CD4-positive, CD25-positive, alpha-beta regulatory T cell (primary cell): ENCODE measurements around the gene FAXC. TPM values are rescaled to one million over a fixed set of nuclear protein-coding genes. Genes with fewer than 3 reads are reported as not detected.

ENCODE experiments used
- ATAC-seq, 2 donors: fragments of 150-1000 bp; cut with Tn5 transposase; one replicate each; pipeline ENCODE4 v1.10.0; 2021; ENCODE audit warnings: low read depth in 2 of 2, moderate number of reproducible peaks in 2 of 2, moderate library complexity in 1 of 2
- DNase-seq, 3 donors: peaks; one replicate each; pipeline versions ENCODE4 v3.0.0 to v3.0.0-alpha.2; 2012 to 2022; ENCODE audit warnings: mixed read lengths in 1 of 3
- H3K27ac ChIP-seq: one replicate; pipeline ENCODE4 v1.7.0; 2013; ENCODE audit warnings: mild to moderate bottlenecking, low read length; ENCODE audit not compliant: insufficient read depth, poor library complexity, severe bottlenecking
- H3K27me3 ChIP-seq: one replicate; pipeline ENCODE4 v1.7.0; 2013; ENCODE audit warnings: low read length; ENCODE audit not compliant: control insufficient read depth, insufficient read depth
- H3K36me3 ChIP-seq: one replicate; pipeline ENCODE4 v1.7.0; 2013; ENCODE audit warnings: mild to moderate bottlenecking, low read length, moderate library complexity; ENCODE audit not compliant: control insufficient read depth, insufficient read depth
- H3K4me1 ChIP-seq: 2 replicates; pipeline ENCODE4 v1.7.0; 2013; ENCODE audit warnings: mild to moderate bottlenecking, low read length; ENCODE audit not compliant: insufficient read depth, control insufficient read depth, poor library complexity, severe bottlenecking
- H3K4me3 ChIP-seq: one replicate; pipeline ENCODE4 v1.7.0; 2013; ENCODE audit warnings: low read depth, mild to moderate bottlenecking, low read length, moderate library complexity
- H3K9me3 ChIP-seq, 2 experiments: 1 replicate in 1 of 2; 2 replicates in 1 of 2; pipeline ENCODE4 v1.7.0; 2013; ENCODE audit warnings: low read length in 2 of 2, mild to moderate bottlenecking in 1 of 2, moderate library complexity in 1 of 2; ENCODE audit not compliant: control insufficient read depth in 2 of 2
- H3K27ac Mint-ChIP-seq, 3 donors: one replicate each; pipeline ENCODE4 v1.8.0; 2020 to 2022; ENCODE audit warnings: mild to moderate bottlenecking in 3 of 3, mixed read lengths in 3 of 3, moderate library complexity in 2 of 3
- H3K27me3 Mint-ChIP-seq: one replicate; pipeline ENCODE4 v1.8.0; 2022; ENCODE audit warnings: mild to moderate bottlenecking, mixed read lengths
- H3K36me3 Mint-ChIP-seq: one replicate; pipeline ENCODE4 v1.8.0; 2020; ENCODE audit warnings: mixed read lengths
- H3K4me1 Mint-ChIP-seq, 4 donors: one replicate each; pipeline ENCODE4 v1.8.0; 2020 to 2022; ENCODE audit warnings: mixed read lengths in 4 of 4, mild to moderate bottlenecking in 1 of 4
- H3K4me3 Mint-ChIP-seq, 4 donors: one replicate each; pipeline ENCODE4 v1.8.0; 2020 to 2022; ENCODE audit warnings: mild to moderate bottlenecking in 4 of 4, mixed read lengths in 4 of 4, moderate library complexity in 3 of 4
- H3K9me3 Mint-ChIP-seq, 7 donors: one replicate each; pipeline ENCODE4 v1.8.0; 2020 to 2022; ENCODE audit warnings: mixed read lengths in 7 of 7, mild to moderate bottlenecking in 3 of 7, moderate library complexity in 2 of 7
- polyA plus RNA-seq, 4 donors: library from polyadenylated mRNA; unstranded; fragments of 300-500 nt; fragmentation: Illumina TruSeq; gene quantifications; one replicate each; pipeline ENCODE4 v1.2.3, GENCODE V29; 2021
- total RNA-seq: library from RNA; stranded (reverse); gene quantifications from one replicate; pipeline ENCODE4 v1.2.3, GENCODE V29; 2022

FAXC gene
- total and polyA plus RNA-seq, 5 donors from 2014 or later = not detected

DNA sequence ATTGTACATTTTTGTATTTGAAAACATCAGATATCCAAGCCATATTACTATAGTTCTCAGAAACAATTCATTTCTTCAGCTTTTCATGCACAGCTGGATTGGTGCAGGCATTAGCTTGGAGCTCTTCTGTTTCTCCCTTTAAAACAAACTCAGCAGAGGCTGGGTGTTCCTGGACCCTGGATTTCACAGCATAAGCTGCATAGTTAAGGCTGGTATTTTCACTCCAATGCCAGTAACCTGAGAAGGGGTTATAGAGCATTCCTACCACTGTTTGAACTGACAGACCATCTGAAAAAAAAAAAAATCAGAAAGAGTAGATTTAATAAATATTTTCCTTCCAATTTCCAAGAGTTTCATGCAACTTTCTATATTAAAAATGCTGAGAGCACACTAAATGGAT is 20.1 kb upstream of the FAXC start:
- Histone ChIP-seq H3K4me1 (no peaks in the 10 kb centered on the region), H3K4me3 (no peak overlapping the region), H3K27ac (no peak overlapping the region), H3K27me3 (no peaks in the 10 kb centered on the region), H3K36me3 (no peaks in the 10 kb centered on the region), H3K9me3 (no peaks in the 10 kb centered on the region)
- no peaks in the 10 kb centered on the region for H3K4me1 Mint-ChIP-seq
- ATAC-seq (no peak), DNase-seq (no peak)
- H3K27ac Mint-ChIP-seq = no peak overlapping the region
- no peaks in the 10 kb centered on the region for H3K27me3 Mint-ChIP-seq
- H3K36me3 Mint-ChIP-seq = peaks cover 5% of the 10 kb centered on the region
- no peaks in the 10 kb centered on the region for H3K9me3 Mint-ChIP-seq
- no peak overlapping the region for H3K4me3 Mint-ChIP-seq

DNA sequence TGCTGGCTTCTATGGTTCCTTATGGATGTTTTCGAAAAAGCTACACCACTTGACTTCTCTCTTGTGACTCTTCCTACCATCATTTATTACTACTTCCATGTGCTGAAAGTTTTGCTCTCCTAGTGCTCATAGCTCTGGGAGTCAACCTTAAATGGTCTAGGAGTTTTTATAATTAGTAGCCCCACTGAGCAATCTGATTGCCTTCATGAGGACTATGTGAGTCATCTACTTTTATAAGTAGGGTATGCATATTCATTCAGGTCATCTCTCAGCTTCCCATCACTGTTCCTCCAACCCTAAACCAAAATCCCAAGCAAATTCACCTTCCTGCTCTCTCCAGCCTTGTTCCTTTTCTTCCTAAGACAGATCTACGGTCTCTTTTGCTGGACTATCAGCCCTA is 17.4 kb upstream of the FAXC start:
- Mint-ChIP-seq H3K36me3 (peaks cover 5% of the 10 kb centered on the region), H3K27me3 (no peaks in the 10 kb centered on the region), H3K4me3 (no peak overlapping the region), H3K27ac (no peak overlapping the region), H3K9me3 (no peaks in the 10 kb centered on the region), H3K4me1 (peaks cover 0 to 2% (median 0%) of the 10 kb centered on the region in 4 donors)
- Histone ChIP-seq H3K27me3 (no peaks in the 10 kb centered on the region), H3K27ac (no peak overlapping the region), H3K4me3 (no peak overlapping the region), H3K4me1 (no peaks in the 10 kb centered on the region), H3K36me3 (no peaks in the 10 kb centered on the region), H3K9me3 (no peaks in the 10 kb centered on the region)
- ATAC-seq (no peak), DNase-seq (no peak)

DNA sequence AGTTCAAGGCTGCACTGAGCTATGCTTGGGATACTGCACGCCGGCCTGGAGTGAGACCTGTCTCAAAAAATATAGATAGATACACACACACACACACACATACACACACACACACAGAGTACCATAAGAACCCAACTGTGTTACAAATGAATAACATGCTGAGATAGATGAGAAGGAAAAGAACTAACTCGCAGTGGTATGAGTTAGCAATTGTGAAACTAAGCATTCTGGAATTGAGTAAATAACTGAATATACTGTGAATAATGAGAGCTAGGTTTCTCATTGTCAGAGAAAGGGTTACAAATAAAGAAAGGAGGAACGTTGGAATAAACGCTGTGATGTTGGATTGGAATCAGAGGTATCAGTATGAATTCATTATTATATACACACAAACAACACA is 14.6 kb upstream of the FAXC start:
- H3K27me3 Mint-ChIP-seq = peaks cover 4% of the 10 kb centered on the region
- Histone ChIP-seq H3K9me3 (no peaks in the 10 kb centered on the region), H3K4me1 (no peaks in the 10 kb centered on the region), H3K27ac (no peak overlapping the region), H3K4me3 (no peak overlapping the region), H3K36me3 (no peaks in the 10 kb centered on the region), H3K27me3 (peaks cover 4% of the 10 kb centered on the region)
- no peak for DNase-seq
- H3K27ac Mint-ChIP-seq = no peak overlapping the region
- H3K9me3 Mint-ChIP-seq = no peaks in the 10 kb centered on the region
- peaks cover 0 to 2% (median 0%) of the 10 kb centered on the region in 4 donors for H3K4me1 Mint-ChIP-seq
- no peaks in the 10 kb centered on the region for H3K36me3 Mint-ChIP-seq
- ATAC-seq = no peak
- H3K4me3 Mint-ChIP-seq = no peak overlapping the region

DNA sequence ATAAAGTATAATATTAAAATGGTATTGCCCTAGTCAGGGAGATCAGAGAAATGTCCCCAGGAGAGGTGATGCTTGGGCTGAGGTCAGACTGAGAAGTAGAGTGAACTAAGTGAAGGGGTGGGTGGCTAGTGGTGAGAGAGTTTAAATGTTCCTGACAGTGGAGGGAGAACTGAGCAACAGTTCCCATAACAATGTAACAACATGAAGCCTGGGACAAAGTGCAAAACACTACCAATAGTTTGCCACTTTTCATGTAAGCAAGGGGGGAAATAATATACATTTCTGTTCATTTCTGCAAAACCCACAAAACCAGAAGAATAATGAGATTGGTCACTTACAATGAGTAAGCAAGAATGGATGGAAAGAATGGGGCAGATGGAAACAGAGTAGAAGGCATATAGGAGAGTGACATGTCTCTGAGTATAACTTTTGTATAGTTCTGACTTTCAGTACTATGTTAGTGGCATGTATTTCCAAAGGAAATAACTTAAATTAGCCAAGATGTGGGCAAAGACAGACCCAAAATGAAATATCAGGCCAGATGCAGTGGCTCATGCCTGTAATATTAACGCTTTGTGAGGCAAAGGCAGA is 13.3 kb upstream of the FAXC start:
- H3K9me3 ChIP-seq = no peaks in the 10 kb centered on the region
- ATAC-seq (no peak), DNase-seq (no peak)
- H3K27ac Mint-ChIP-seq = no peak overlapping the region
- peaks cover 0 to 2% (median 0%) of the 10 kb centered on the region in 4 donors for H3K4me1 Mint-ChIP-seq
- H3K9me3 Mint-ChIP-seq = no peaks in the 10 kb centered on the region
- no peak overlapping the region for H3K4me3 ChIP-seq
- no peaks in the 10 kb centered on the region for H3K4me1 ChIP-seq
- no peak overlapping the region for H3K4me3 Mint-ChIP-seq
- H3K36me3 ChIP-seq = no peaks in the 10 kb centered on the region
- peaks cover 8% of the 10 kb centered on the region for H3K27me3 ChIP-seq
- H3K27ac ChIP-seq = no peak overlapping the region
- H3K27me3 Mint-ChIP-seq = peaks cover 7% of the 10 kb centered on the region
- H3K36me3 Mint-ChIP-seq = no peaks in the 10 kb centered on the region

DNA sequence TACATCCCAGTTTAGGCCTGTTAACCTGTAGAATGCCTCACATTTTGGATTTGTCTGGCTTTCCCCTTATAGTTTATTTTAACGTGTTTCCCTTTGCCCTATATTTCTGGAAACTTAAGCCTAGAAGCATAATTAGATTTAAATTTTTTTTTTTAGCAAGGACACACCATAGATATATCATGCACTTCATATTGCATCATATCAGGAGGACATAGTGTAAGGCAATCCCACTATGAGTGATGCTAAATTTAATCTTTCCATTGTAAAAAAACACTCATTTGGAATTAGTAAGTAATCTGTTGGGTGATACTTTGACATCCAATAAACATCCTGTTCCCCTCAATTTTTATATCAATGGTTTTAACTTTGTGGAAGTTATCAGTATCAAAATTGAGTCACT is 10.3 kb upstream of the FAXC start:
- no peaks in the 10 kb centered on the region for H3K36me3 ChIP-seq
- Mint-ChIP-seq H3K27ac (no peak overlapping the region), H3K4me1 (peaks cover 0 to 2% (median 0%) of the 10 kb centered on the region in 4 donors), H3K27me3 (peaks cover 17% of the 10 kb centered on the region), H3K4me3 (no peak overlapping the region), H3K36me3 (no peaks in the 10 kb centered on the region), H3K9me3 (peaks cover 0 to 2% (median 0%) of the 10 kb centered on the region in 7 donors)
- no peak for DNase-seq
- no peak for ATAC-seq
- no peak overlapping the region for H3K27ac ChIP-seq
- no peaks in the 10 kb centered on the region for H3K9me3 ChIP-seq
- no peak overlapping the region for H3K4me3 ChIP-seq
- H3K27me3 ChIP-seq = peaks cover 15% of the 10 kb centered on the region
- H3K4me1 ChIP-seq = no peaks in the 10 kb centered on the region

DNA sequence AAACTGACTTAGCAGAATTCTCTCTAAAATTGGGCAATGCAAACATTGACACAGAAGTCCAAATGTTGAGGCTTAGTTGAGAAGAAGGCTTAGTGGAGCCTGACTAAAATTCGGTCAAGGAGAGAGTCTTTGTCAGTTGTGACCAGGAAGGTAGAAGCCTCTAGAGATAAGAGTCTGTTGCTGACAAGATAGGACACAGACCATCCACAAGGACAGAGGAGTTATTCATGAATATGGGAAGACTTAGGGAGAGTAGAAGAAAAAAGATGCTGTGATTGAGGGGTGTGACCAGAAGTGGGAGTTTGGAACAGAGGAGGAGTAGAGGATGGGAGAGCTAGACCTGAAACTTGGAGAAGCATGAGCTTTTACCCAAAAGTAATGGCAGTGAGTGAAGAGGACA is 7.2 kb upstream of the FAXC start:
- Histone ChIP-seq H3K27me3 (peaks cover 21% of the 10 kb centered on the region), H3K9me3 (no peaks in the 10 kb centered on the region), H3K4me1 (no peaks in the 10 kb centered on the region), H3K4me3 (no peak overlapping the region), H3K36me3 (no peaks in the 10 kb centered on the region), H3K27ac (no peak overlapping the region)
- DNase-seq (no peak), ATAC-seq (no peak)
- Mint-ChIP-seq H3K9me3 (peaks cover 0 to 2% (median 0%) of the 10 kb centered on the region in 7 donors), H3K27ac (no peak overlapping the region), H3K4me3 (no peak overlapping the region), H3K27me3 (peaks cover 35% of the 10 kb centered on the region), H3K4me1 (no peaks in the 10 kb centered on the region), H3K36me3 (no peaks in the 10 kb centered on the region)

DNA sequence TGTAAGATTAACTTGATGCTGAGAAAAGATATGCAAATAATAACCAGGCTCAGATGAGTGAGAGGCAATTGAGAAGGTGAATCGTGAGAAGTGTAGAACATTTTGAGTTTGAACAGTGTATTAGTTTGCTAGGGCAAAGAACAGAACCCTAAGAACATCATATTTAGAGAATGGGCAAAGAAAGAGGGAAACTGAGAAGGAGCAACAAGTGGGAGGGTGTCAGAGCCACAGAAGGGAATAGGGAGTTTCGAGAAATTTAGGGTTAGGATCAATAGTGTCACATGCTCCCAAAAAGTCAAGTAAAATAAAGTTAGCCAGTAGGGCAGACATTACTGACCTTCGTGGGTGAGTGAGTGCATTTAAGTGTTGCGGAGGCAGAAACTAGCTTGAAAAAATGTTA is 5.5 kb upstream of the FAXC start:
- Mint-ChIP-seq H3K36me3 (no peaks in the 10 kb centered on the region), H3K4me1 (peaks cover 0 to 3% (median 0%) of the 10 kb centered on the region in 4 donors), H3K27me3 (peaks cover 50% of the 10 kb centered on the region), H3K27ac (no peak overlapping the region), H3K9me3 (peaks cover 0 to 2% (median 0%) of the 10 kb centered on the region in 7 donors), H3K4me3 (no peak overlapping the region)
- Histone ChIP-seq H3K4me1 (peaks cover under 1% of the 10 kb centered on the region), H3K9me3 (no peaks in the 10 kb centered on the region), H3K27me3 (peaks cover 27% of the 10 kb centered on the region), H3K4me3 (no peak overlapping the region), H3K27ac (no peak overlapping the region), H3K36me3 (no peaks in the 10 kb centered on the region)
- ATAC-seq = no peak
- no peak for DNase-seq

DNA sequence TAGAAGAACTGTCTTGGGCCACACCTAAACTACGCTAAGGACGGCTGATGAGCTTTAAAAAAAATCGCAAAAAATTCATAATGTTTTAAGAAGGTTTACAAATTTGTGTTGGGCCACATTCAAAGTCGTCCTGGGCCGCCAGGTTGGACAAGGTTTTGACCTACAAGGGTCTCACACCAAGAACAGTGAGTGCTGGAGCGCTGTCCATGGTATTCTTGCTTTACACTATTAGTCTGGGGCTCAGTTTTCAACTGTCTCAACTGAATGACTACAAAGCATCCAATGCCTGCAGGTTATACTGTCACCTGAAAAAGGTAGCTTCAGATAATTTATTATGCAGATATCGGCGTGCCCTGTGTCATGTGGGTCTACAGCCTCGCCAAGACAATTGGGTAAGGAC is 3.7 kb upstream of the FAXC start:
- Histone ChIP-seq H3K4me1 (peaks cover 7% of the 10 kb centered on the region), H3K27ac (no peak overlapping the region), H3K4me3 (no peak overlapping the region), H3K27me3 (peaks cover 28% of the 10 kb centered on the region), H3K36me3 (no peaks in the 10 kb centered on the region), H3K9me3 (no peaks in the 10 kb centered on the region)
- no peaks in the 10 kb centered on the region for H3K36me3 Mint-ChIP-seq
- DNase-seq (no peak), ATAC-seq (no peak)
- no peak overlapping the region for H3K4me3 Mint-ChIP-seq
- peaks cover 0 to 2% (median 0%) of the 10 kb centered on the region in 7 donors for H3K9me3 Mint-ChIP-seq
- H3K27me3 Mint-ChIP-seq = peaks cover 55% of the 10 kb centered on the region
- peaks cover 0 to 3% (median 0%) of the 10 kb centered on the region in 4 donors for H3K4me1 Mint-ChIP-seq
- H3K27ac Mint-ChIP-seq = no peak overlapping the region
